ENCODE data around the gene GARRE1. TPM values are rescaled to one million over a fixed set of nuclear protein-coding genes. Genes with fewer than 3 reads are reported as not detected.
"Not testable (repeated sequence)": the region's sequence is repeated elsewhere in the genome, so short reads cannot be mapped to it uniquely, and the experiment has no call there.

Gene GARRE1
- total RNA-seq, 1 experiment from 2014 or later, result 6.1 TPM

GRCh38 chr19:34277244-34277643 lies 22.9 kb downstream of the GARRE1 start:
- TF ChIP-seq CTCF (conservative IDR thresholded peaks at IDR 0.05; ENCODE audit: low read depth, low read length), result no peak
- TF ChIP-seq EZH2 (IDR thresholded peaks at IDR 0.05; ENCODE audit: low read length, unreplicated experiment), result no peak
- no peak for TF ChIP-seq EZH2phosphoT487 (IDR thresholded peaks at IDR 0.05; ENCODE audit: borderline replicate concordance, low read length)
- ChIA-PET POLR2A (ENCODE audit: unreplicated experiment) (no interaction called here), CTCF (no interaction called here)
- Histone ChIP-seq H4K20me1 (ENCODE audit: low read length) (no peaks in the 10 kb centered on the region), H2AFZ (ENCODE audit: low read length) (no peak overlapping the region), H3K27ac (ENCODE audit: low read length) (no peak overlapping the region), H3K4me3 (ENCODE audit: low read length) (no peak overlapping the region), H3K9me2 (replicated peaks; ENCODE audit: low read length) (no peaks in the 10 kb centered on the region), H3F3A (ENCODE audit: low read length, unreplicated experiment) (no peaks in the 10 kb centered on the region), H3K27me3 (ENCODE audit: low read length) (no peaks in the 10 kb centered on the region), H3K36me3 (ENCODE audit: low read depth, low read length) (no peaks in the 10 kb centered on the region), H3K9me3 (ENCODE audit: low read length) (no peaks in the 10 kb centered on the region), H3K9ac (ENCODE audit: low read length) (no peak overlapping the region), H3K4me2 (ENCODE audit: low read length) (no peak overlapping the region), H3K4me1 (ENCODE audit: insufficient read depth, low read length) (peaks cover 9% of the 10 kb centered on the region), H3K79me2 (ENCODE audit: low read length) (peaks cover 4% of the 10 kb centered on the region; the same call in 1 of the 2 replicates)
- DNase-seq, result no peak
- no peak for ATAC-seq
- no TSS peak for BruUV-seq (replicated peaks)
- intact Hi-C loops (cut with micrococcal nuclease), result no loop called here

GRCh38 chr19:34278783-34279182 lies 24.4 kb downstream of the GARRE1 start:
- H3K79me2 ChIP-seq (ENCODE audit: low read length), result peaks cover 4% of the 10 kb centered on the region; the same call in 1 of the 2 replicates
- DNase-seq (no peak), ATAC-seq (no peak)
- H4K20me1 ChIP-seq (ENCODE audit: low read length), result peaks cover 4% of the 10 kb centered on the region; the same call in 1 of the 2 replicates
- peaks cover 18% of the 10 kb centered on the region for H3K4me1 ChIP-seq (ENCODE audit: insufficient read depth, low read length)
- no peak overlapping the region for H3K4me3 ChIP-seq (ENCODE audit: low read length)
- ChIA-PET CTCF (no interaction called here), POLR2A (ENCODE audit: unreplicated experiment) (no interaction called here)
- no peaks in the 10 kb centered on the region for H3F3A ChIP-seq (ENCODE audit: low read length, unreplicated experiment)
- no peak overlapping the region for H2AFZ ChIP-seq (ENCODE audit: low read length)
- H3K4me2 ChIP-seq (ENCODE audit: low read length), result no peak overlapping the region
- H3K9me2 ChIP-seq (replicated peaks; ENCODE audit: low read length), result no peaks in the 10 kb centered on the region
- TF ChIP-seq EZH2 (IDR thresholded peaks at IDR 0.05; ENCODE audit: low read length, unreplicated experiment) (no peak), CTCF (conservative IDR thresholded peaks at IDR 0.05; ENCODE audit: low read depth, low read length) (no peak), EZH2phosphoT487 (IDR thresholded peaks at IDR 0.05; ENCODE audit: borderline replicate concordance, low read length) (no peak)
- no peak overlapping the region for H3K9ac ChIP-seq (ENCODE audit: low read length)
- BruUV-seq (replicated peaks), result no TSS peak
- H3K36me3 ChIP-seq (ENCODE audit: low read depth, low read length), result no peaks in the 10 kb centered on the region
- no peaks in the 10 kb centered on the region for H3K27me3 ChIP-seq (ENCODE audit: low read length)
- no peak overlapping the region for H3K27ac ChIP-seq (ENCODE audit: low read length)
- no peaks in the 10 kb centered on the region for H3K9me3 ChIP-seq (ENCODE audit: low read length)
- intact Hi-C loops (cut with micrococcal nuclease), result no loop called here

DNA sequence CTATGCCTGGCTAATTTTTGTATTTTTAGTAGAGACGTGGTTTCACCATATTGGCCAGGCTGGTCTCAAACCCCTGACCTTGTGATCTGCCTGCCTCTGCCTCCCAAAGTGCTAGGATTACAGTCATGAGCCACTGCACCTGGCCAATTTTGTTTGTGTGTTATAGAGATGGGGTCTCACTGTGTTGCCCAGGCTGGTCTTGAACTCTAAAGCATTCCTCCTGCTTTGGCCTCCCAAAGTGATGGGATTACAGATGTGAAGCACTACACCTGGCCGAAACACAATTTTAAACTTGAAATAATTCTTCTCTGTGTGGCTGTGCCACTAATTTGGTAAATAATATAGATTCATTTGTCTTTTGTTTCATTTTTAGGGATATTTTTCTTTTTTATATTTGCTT lies 27.1 kb downstream of the GARRE1 start:
- H4K20me1 ChIP-seq (ENCODE audit: low read length); H3K79me2 ChIP-seq (ENCODE audit: low read length); POLR2A ChIA-PET (ENCODE audit: unreplicated experiment); H3K27me3 ChIP-seq (ENCODE audit: low read length); H3K9me2 ChIP-seq (replicated peaks; ENCODE audit: low read length); H3K4me1 ChIP-seq (ENCODE audit: insufficient read depth, low read length); H3K4me3 ChIP-seq (ENCODE audit: low read length); intact Hi-C loops (cut with micrococcal nuclease); BruUV-seq (replicated peaks); H3K9me3 ChIP-seq (ENCODE audit: low read length); CTCF ChIA-PET; H3K9ac ChIP-seq (ENCODE audit: low read length); DNase-seq; H3K4me2 ChIP-seq (ENCODE audit: low read length); ATAC-seq; H3F3A ChIP-seq (ENCODE audit: low read length, unreplicated experiment); H3K36me3 ChIP-seq (ENCODE audit: low read depth, low read length); H2AFZ ChIP-seq (ENCODE audit: low read length); H3K27ac ChIP-seq (ENCODE audit: low read length): not testable (repeated sequence)
